ENCODE measurements around the gene TLX1. TPM values are rescaled to one million over a fixed set of nuclear protein-coding genes. Genes with fewer than 3 reads are reported as not detected.
"Not testable (repeated sequence)": the region's sequence is repeated elsewhere in the genome, so short reads cannot be mapped to it uniquely, and the experiment has no call there.

Gene TLX1
- polyA plus RNA-seq, 5 donors: not detected

DNA sequence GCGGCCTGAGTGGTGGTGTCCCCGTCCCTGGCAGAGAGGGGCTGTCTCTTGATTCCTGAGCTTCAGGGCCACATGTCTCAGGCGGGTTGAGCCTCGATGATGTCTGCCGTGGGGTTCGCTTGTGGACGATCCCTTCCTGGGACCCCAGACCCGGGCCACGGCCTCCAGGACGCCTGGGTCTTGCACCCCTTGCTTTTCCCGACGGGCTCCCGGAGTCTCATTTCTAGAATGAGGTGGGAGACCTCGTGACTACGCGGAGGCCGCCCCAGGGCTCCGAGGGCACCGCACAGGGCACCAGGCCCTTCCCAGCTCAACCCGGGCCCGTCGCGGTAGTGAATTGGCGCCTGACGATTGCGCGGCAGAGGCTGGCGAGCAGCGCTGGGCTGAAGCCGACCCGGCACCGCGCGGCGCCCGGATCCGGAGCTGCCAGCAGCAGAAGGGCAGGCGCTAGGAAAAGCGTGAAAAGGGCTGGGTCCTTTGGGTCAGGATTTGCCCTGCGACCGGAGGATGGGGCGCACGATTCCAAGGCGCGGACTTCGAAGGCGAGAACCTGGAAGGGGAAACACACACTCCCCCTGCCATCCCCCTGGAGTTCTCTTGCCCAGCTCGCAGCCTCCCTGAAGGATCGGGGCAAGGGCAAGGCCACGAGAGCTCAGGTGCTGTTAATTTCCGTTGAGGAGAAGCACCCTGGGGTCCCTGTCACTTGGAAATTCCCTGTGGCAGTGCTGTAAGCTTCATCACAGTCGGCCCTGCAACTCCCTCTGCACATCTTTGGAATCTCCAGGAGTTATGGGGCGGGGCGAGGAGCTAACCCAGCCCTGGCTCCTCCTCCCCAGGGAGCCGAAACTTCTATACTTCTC, 15.5 kb downstream of the TLX1 start:
- DNase-seq: no peak

- no peak for DNase-seq
Observed at GRCh38 chr10:101151395-101151794, 20.3 kb downstream of the TLX1 start.

- no peak for DNase-seq
Observed at GRCh38 chr10:101152316-101152715, 21.2 kb downstream of the TLX1 start.

DNA sequence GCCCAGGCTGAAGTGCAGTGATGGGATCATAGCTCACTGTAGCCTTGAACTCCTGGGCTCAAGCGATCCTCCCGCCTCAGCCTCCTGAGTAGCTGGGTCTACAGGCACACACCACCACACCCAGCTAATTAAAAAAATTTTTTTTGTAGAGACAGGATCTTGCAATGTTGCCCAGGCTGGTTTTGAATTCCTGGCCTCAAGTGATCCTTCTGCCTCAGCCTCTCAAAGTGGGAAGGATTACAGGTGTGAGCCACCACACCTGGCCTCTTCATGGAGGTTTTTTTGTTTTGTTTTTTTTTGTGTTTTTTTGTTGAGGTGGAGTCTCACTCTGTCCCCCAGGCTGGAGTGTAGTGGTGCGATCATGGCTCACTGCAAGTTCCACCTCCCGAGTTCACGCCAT, 23.4 kb downstream of the TLX1 start:
- not testable (repeated sequence) for DNase-seq

- no peak for DNase-seq
Observed at GRCh38 chr10:101155896-101156295, 24.8 kb downstream of the TLX1 start.

- no peak for DNase-seq
Observed at GRCh38 chr10:101157756-101158458, 26.8 kb downstream of the TLX1 start.

DNA sequence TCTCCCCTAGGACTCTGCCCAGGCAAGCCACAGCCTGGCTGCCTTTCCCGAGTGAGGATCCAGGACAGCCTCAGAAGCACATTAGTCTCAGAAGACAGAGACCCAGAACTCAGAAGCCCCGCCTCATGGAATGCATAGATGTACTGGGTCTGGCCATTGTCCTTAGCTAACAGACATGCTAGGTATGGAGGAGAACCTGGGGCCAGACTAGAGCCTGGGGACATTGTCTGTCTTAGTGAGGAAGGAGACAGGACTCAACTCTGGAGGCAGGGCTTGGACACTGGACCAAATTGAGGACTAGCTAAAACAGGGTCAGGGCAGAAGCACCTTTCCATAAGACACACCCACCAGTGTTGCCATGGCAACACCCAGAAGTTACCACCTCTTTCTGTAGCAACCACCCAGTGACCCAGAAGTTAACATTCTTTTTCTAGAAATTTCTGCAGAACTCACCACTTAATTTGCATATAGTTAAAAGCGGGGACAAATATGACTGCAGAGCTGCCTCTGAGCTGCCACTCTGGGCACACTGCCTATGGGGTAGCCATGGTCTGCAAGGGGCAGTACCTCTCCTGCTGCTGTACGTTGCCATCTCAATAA, 27.5 kb downstream of the TLX1 start:
- DNase-seq: no peak

DNA sequence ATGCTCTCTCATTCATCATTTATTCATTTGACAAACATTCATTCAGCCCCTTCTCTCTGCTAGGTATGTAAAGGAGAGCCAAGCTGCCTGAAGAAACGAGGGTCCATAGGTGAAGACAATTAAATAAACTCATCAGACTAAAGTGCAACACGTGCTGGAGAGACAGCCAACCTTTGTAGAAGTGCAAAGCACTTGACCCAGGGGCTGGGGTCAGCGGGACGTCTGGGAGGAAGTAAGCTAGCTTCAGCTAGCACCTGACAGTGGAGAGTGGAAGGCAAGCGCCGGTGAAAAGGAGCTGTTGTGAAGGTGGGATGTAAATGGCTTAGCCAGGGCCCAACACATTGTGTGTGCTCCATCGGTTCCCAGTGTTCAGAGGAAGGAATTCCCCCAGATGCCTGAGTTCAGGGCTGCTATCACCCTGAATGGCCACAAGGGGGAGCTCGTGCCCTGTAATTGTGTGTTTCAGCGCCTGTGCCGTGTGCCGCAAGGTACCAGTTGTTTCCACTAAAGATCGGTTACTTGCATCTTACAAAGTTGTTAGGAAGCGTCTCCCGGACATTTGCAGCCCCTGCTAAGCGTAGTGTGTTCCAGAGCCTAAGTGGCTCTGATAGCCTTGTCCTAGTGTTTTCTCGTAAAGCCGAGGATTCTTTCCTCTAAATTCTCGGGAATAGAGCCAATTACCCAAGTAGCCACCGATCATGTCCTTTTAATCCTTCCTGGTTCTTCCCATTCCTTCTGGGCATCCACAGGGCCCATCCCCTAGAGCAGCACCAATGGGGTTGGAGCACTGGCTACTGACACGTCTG, 30.6 kb downstream of the TLX1 start:
- DNase-seq: peak; percentile 47 to 75

GRCh38 chr10:101162677-101163076, 31.6 kb downstream of the TLX1 start:
- DNase-seq: no peak

GRCh38 chr10:101164020-101164419, 32.9 kb downstream of the TLX1 start:
- no peak for DNase-seq

DNA sequence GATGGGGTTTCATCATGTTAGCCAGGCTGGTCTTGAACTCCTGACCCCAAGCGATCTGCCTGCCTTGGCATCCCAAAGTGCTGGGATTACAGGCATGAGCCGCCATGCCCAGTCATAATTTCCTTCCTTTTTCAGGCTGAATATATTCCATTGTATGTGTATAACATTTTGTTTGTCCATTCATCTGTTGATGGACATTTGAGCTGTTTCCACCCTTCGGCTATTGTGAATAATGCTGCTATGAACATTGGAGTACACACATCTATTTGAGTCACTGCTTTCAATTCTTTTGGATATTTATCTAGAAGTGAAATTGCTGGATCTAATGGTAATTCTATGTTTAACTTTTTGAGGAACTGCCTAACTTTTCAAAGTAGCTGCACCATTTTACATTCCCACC, 34.6 kb downstream of the TLX1 start:
- DNase-seq: no peak

DNA sequence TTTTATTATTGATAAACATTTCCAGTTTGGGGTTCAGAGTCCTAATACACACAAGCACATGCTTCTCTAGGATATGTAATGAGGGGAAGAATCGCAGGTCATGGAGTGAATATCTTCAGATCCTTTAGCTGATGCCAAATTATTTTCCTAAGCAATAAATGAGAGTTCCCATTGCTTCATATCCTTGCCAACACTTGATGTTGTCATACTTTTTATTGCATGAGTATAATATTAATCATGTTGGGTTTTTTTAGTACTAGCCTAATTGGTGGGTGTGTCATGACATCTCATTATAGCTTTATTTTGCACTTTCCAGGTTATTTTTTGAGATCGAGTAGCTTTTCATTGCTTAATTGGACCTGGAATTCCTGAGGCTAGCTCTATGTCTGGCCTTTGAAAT, 35.3 kb downstream of the TLX1 start:
- no peak for DNase-seq

- DNase-seq: no peak
Observed at GRCh38 chr10:101172741-101173140, 41.6 kb downstream of the TLX1 start.

DNA sequence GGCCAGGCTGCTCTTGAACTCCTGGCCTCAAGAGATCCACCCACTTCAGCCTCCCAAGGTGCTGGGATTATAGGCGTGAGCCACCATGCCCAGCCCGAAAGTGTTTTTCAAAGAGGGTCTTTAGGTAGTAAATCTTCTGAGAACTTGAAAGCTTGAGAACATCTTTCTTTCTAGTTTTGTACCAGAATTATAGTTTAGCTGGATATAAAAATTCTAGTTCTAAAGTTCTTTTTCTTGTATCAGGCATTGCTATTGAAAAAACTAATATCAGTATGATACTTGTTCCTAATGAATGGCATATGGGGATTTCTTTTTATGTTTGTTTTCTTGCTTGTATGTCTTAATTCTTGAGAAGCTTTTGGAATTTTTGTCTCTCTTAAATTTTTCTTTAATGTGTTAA, 43.2 kb downstream of the TLX1 start:
- no peak for DNase-seq

DNA sequence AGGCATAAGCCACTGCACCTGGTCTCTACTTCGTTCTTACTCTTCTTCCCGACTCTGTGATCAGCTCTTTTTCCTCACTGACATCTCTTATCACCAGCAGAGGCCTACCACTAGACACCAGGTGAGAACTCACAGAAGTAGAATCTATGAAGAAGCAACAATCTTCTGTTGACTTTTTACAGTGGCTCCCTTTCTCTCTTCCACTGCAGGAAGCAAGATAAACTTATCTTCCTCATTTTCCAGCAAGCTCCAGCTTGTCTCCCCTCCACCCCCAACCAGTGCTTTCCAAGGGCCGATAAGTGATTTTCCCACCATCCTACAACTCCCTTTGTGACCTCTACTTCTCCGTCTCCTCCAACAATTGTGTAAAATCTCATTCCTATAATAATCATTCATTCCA, 45.5 kb downstream of the TLX1 start:
- no peak for DNase-seq

DNA sequence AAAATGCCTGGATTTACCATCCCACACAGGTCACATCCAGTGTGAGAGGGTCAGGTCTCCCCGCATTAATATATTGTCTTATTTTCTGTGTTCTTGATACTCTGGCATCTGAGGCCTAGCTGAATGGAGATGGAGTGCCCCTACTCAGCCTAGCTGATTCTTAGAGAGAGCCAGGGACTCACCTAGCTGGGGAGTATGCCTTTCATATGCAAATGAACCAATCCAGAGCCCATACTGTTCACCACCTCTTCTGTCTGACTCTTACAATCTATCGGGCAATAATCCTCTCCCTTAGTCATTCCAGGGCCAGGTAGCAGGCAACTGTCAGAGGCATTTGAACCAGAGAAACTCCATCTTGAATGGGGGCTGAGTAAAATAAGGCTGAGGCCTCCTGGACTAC, 51.8 kb downstream of the TLX1 start:
- DNase-seq: no peak

- no peak for DNase-seq
Observed at GRCh38 chr10:101183458-101184183, 52.5 kb downstream of the TLX1 start.
